ENCODE measurements around the gene CFAP299.
"Not testable (repeated sequence)": the region's sequence is repeated elsewhere in the genome, so short reads cannot be mapped to it uniquely, and the experiment has no call there.

CFAP299 gene

GRCh38 chr4:80749558-80749957, 414.0 kb downstream of the CFAP299 start:
- not testable (repeated sequence) for DNase-seq

DNA sequence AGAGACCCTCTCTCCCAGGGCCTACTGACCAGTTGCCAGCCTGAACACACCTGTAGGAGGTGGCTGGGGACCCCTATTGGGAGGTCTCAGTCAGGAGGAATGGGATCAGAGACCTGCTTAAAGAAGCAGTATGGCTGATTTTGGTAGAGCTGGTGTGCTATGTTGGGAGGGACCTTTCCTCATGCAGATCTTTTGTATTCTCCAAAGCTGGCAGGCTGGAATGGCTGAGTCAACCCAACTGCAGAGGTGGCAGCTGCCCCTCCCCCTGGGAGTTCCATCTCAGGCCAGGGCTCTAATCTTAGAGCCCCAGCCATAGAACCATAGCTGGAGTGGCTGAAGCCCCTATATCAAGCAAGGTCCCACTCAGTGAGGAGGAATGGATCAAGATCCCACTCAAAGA, 415.7 kb downstream of the CFAP299 start:
- no peak for DNase-seq

- DNase-seq, result no peak
Observed at GRCh38 chr4:80767944-80768343, 432.4 kb downstream of the CFAP299 start.

- DNase-seq, result no peak
Observed at GRCh38 chr4:80776168-80776567, 440.6 kb downstream of the CFAP299 start.

DNA sequence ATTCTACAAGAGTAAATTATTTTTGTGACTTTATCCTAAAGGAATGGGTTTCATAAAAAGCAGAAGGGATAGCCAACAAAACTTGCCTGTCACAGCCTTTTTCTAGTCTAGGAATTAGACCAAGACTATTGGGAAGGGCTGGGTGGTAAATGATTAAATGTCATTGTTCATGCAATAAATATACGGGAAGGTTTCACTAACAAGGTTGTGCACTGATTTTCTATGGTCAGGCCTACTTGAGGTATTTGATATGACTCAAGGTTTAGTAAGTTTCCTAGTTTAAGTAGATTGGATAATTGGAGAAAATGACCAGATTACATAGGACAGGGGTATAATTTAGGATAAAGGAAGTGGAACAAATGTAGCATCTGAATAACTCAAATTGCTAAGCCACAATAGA, 445.9 kb downstream of the CFAP299 start:
- DNase-seq, result no peak

- DNase-seq, result no peak
Observed at GRCh38 chr4:80787306-80787705, 451.8 kb downstream of the CFAP299 start.

DNA sequence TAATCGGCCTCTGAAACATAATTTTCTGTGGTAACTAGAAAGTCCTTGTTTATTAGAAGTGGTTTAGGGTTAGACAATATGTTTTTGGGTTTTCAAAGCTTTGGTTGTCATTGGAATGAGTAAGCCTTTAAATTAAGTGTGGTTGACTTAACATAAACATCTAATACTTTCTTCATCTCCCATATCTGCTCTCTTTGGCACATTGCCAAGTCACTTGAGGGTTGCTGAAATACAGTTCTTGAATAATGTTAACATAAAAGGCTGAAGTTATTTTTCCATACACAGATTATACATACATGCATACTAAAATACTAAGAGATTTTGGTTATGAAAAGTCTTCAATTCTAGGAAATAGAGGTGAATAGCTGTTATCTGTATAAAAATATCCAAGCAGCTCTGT, 453.3 kb downstream of the CFAP299 start:
- DNase-seq, result no peak

DNA sequence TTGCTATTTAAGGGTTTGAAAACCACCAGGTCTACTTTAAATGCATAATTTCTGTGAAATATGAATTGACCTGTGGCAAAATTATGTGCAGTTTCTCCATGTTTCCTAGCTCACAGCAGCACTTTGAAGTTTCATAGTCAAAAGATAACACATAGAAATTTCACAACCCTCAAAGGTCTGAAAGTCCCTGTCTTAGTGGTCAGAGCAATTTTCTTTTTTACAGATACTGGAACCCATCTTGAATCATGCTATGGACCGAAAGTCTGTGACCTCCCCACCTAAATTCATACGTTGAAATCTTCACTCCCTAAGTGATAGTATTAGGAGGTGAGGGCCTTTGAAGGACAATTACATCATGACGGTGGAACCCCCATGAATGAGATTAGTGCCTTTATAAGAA, 454.6 kb downstream of the CFAP299 start:
- no peak for DNase-seq

DNA sequence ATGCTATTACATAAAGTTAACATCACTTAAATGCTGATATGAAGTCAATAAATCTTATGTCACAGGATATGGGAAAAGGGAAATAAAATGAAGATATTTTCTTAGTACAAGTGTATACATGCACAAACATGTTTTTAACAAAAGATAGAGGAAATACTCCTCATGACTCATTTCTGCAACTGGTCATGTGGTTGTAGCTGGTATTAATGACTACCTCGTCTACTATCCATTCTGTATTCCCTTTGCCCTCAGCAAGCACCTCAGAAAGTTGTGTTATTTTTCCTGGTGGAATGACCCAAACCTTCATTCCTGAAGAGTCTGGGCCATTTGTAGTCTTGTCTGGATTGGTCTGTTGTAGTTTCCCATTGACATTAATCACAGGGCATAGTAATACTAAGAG, 458.1 kb downstream of the CFAP299 start:
- DNase-seq, result not testable (repeated sequence)

GRCh38 chr4:80798082-80798481, 462.6 kb downstream of the CFAP299 start:
- no peak for DNase-seq

DNA sequence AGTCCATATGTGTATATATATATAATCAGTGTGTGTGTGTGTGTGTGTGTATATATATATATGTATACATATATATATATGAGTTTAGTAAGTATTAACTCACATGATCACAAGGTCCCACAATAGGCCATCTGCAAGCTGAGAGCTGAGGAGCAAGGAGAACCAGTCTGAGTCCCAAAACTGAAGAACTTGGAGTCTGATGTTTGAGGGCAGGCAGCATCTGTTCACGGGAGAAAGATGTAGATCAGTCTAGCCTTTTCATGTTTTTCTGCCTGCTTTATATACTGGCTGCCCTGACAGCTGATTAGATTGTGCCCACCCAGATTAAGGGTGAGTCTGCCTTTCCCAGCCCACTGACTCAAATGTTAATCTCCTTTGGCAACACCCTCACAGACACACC, 465.2 kb downstream of the CFAP299 start:
- not testable (repeated sequence) for DNase-seq

DNA sequence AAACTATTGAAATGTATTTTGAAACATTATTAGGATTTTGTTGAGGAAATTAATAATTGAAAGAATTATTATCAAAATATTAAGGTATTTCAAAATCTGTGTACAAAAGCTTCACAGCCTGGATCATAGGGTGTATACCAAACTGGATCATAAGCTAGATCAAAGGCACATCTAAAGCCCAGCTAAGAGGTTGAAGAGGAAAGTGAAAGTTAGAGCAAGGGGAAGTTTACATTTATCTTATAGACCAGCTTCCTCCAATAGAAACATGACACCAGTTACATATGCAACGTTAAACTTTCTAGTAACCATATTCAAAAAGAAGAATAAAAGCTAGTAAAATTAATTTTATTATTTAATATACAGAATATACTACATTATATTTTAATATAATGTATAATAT, 467.8 kb downstream of the CFAP299 start:
- DNase-seq, result no peak

GRCh38 chr4:80806472-80806871, 470.9 kb downstream of the CFAP299 start:
- DNase-seq, result no peak

GRCh38 chr4:80809039-80809729, 473.7 kb downstream of the CFAP299 start:
- DNase-seq, result no peak

DNA sequence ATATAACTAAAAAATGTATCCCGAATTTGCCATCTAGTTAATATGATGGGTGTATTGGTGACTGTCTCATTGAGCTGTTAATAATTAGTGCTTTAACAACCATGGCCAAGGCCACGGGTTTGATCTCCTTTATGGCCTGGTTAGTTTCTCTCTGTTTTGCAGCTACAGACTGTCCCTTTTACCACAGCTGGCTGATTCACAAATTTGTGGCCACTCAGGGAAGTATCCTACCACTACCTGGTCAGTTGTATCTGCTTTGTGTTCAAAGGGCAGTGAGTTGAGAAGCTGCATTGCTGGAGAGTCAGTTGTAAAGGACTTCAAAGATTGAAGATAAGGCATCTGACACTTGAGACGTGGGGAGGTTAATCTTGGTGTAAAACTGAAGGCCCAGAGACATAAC, 475.9 kb downstream of the CFAP299 start:
- no peak for DNase-seq

DNA sequence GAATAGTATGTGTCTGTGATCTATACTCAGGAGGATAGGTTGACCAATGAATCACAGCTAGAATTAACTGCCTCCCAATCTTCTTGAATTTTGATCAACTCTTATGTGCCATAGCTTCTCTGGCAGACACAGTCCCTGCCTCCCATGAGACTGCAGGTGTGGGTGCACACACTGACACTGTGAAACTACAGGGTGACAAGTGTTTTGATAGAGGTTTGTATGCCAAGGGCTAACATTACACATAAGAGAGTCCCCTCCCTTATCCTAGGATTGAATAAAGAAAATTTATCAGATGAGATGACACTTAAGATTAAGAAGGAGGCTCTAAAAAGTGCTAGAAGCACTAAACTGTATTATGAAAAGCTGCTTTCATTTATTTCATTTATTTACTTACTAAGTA, 476.6 kb downstream of the CFAP299 start:
- no peak for DNase-seq

- DNase-seq, result no peak
Observed at GRCh38 chr4:80814266-80814665, 478.7 kb downstream of the CFAP299 start.

DNA sequence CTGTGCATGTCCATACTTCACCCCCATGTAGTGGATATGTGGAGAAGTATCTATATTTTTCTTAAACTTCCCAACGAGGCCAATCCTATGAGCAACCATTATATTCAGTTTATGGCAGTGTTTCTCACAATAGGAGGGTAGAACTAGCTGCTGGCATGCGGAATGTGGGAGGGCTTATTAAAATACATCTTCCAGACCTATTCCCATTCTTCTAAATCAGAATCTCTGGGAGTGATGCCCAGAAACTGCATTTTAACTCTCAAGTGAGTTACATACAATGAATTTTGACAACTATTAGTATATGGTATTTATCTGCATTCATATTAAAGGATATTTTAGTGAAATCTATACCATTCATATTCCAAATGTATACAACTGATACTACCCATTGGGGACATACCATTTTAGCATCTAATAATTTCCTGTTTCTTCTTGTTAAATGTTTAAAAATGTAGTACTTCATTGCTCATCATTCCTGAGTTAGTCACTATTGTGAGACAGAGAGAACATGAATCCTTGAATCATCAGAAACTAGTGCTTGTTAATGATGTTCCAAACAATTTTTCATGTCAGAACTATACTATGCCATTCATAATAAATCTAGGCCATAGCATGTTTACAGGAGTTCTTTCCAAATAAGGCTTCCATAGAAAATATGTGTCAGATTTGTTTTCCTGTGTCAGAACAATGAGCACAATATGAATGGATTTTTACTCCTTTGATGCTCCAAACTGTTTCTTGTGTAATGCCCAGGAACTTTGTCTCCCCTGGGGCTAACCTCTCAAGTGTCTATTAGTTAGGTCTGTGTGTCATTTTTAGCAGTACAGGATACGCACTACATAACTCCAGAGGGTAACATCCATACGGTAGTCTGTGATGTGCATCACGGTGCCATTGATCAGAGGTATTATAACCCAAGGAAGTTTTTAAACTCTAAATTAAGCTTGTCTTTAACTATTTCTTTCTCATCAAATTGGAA, 496.1 kb downstream of the CFAP299 start:
- DNase-seq, result no peak

DNA sequence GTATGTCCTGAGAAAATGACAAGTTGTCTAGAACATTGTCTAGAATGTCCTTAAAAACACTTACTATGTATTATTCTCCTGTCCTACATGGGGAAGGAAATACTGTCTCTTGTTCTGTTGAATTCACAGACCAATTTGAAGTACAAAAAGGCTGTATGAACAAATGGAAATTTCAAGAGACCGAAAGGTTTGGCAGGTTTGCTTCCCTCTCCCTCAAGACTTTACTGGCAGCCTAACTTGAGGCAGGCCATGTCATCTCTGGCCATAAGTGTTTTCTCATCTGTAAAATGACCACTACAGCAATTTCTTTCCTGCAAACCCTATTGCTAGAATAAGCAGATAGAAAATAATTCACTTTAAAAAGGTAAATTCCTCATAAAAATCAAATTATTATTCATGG, 503.8 kb downstream of the CFAP299 start:
- no peak for DNase-seq

DNA sequence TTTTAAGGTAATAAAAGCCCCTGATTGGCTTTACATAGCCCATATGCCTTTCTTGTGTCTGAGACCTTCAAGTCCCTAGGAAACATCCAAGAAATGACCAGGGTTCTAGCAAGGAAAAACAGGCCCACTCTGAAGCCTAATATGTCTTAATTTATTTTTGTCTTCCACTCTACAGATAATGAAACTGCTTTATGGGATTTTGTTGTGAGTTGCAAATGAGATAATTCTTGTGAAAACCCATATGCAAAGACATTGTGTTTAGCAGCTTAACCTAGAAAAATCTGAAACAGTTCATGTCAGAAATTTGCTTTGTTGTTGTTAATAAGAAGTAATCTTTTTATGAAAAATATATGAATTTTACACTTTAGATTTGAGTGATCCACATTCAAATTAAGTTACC, 504.3 kb downstream of the CFAP299 start:
- DNase-seq, result no peak

- no peak for DNase-seq
Observed at GRCh38 chr4:80840396-80840795, 504.9 kb downstream of the CFAP299 start.

DNA sequence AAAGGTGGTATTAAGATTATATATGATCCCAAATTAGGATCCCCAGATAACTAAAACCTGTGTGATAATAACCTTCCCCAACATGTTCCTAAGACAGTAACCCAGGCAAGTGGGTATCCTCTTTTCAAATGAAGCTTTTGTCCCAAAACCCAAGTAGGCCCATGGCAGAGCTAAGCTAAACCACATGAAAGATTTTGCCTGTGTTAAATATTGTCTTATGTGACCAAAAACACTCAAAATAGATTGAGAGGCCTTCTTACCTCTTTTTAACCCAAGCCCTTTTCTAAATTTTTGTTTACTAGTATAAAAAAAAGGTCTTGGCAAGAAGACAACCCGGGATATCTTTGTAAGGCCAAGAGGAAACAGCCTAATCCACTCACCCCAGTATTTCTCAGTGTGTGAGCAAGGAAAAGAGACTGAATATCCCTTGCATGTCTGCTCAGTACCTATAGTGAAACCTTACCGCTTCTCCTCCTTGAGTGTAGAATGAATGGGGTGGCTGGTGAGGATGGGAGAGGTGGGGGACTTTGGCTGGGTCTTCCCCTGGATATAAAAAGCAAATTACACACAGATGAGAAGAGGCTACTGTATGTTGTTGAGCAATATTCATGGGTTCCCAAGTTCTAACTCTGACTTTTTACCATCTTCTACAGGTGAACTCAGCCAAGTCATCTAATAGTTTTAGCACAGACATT, 506.2 kb downstream of the CFAP299 start:
- no peak for DNase-seq

- no peak for DNase-seq
Observed at GRCh38 chr4:80846210-80846609, 510.7 kb downstream of the CFAP299 start.

- no peak for DNase-seq
Observed at GRCh38 chr4:80852061-80852460, 516.5 kb downstream of the CFAP299 start.

Data from stimulated activated CD4-positive, alpha-beta T cell treated with anti-CD3 and anti-CD28 coated beads, Interleukin-4, amount 100 ng/mL, for 4 hours (primary cell).